Measurements from ENCODE around the gene RBKS. TPM values are rescaled to one million over a fixed set of nuclear protein-coding genes. Genes with fewer than 3 reads are reported as not detected.
"Not testable (repeated sequence)": the region's sequence is repeated elsewhere in the genome, so short reads cannot be mapped to it uniquely, and the experiment has no call there.

Gene RBKS
- total RNA-seq, 4 donors from 2014 or later: 1.6 to 5.4 (median 3.3) TPM

DNA sequence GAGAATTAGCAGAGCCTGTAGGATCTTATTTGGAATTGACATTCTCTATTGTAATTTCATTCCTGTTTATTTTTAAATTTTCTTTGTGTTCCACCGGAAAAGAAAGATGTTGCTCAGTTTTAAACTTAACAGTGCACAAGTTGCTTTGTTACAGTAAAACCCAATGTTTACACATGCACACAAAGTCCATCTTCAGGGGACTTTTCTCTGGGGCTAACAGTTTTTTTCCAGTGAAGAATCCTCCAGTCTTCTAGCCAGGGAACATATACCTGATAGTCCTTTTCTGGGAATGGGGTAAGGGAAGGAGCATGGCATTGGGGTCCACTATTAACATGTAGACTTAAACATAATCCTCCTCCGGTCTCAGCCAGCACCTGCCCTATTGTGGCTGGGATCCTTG lies 143.9 kb downstream of the RBKS start:
- Histone ChIP-seq H3K27me3 (no peaks in the 10 kb centered on the region), H3K36me3 (no peaks in the 10 kb centered on the region), H3K27ac (no peak overlapping the region), H3K4me3 (no peak overlapping the region), H3K4me1 (no peaks in the 10 kb centered on the region), H3K9me3 (no peaks in the 10 kb centered on the region)
- TF ChIP-seq CTCF (IDR thresholded peaks at IDR 0.05): no peak
- TF ChIP-seq POLR2A (IDR thresholded peaks at IDR 0.05): no peak
- intact Hi-C loops (cut with DNase I; ENCODE audit: low total_unique reads): no loop called here
- no peak for DNase-seq

GRCh38 chr2:27745494-27745893 lies 144.7 kb downstream of the RBKS start:
- intact Hi-C loops (cut with DNase I; ENCODE audit: low total_unique reads); H3K27ac ChIP-seq; H3K9me3 ChIP-seq; DNase-seq; H3K27me3 ChIP-seq; H3K4me3 ChIP-seq; H3K4me1 ChIP-seq; H3K36me3 ChIP-seq: not testable (repeated sequence)

DNA sequence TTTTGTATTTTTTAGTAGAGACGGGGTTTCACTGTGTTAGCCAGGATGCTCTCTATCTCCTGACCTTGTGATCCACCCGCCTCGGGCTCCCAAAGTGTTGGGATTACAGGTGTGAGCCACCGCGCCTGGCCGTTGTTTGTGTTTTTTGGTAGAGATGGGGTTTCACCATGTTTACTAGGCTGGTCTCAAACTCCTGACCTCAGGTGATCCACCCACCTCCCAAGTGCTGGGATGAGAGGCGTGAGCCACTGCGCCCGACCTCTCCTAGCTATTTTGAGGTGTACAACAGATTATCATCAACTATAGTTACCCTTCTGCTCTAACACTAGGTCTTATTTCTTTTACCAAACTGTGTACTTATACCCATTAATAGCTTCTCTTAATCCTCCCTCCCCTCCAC lies 147.6 kb downstream of the RBKS start:
- H3K9me3 ChIP-seq: no peaks in the 10 kb centered on the region
- no peak overlapping the region for H3K4me3 ChIP-seq
- H3K36me3 ChIP-seq: no peaks in the 10 kb centered on the region
- no peaks in the 10 kb centered on the region for H3K27me3 ChIP-seq
- no peak for TF ChIP-seq POLR2A (IDR thresholded peaks at IDR 0.05)
- no peak for TF ChIP-seq CTCF (IDR thresholded peaks at IDR 0.05)
- no peaks in the 10 kb centered on the region for H3K4me1 ChIP-seq
- H3K27ac ChIP-seq: no peak overlapping the region
- intact Hi-C loops (cut with DNase I; ENCODE audit: low total_unique reads): no loop called here
- no peak for DNase-seq

DNA sequence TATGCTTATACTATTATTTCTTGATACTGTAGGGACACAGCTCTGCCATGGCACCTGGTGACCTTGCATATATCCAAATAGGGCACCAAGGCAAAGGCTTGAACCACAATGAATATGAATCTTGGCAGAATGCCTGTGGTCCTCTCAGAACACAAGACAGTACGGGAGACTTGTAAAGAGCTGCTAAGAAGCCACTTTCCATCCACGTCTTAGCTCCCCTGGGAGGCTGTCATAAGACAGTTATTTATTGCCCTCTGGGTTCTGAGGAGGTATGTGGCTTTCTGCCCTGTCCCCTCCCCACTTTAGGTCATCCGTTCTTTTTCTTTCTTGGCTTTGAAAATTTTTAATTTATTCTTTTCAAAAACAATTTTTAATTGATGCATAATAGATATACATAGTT lies 148.5 kb downstream of the RBKS start:
- H3K4me3 ChIP-seq: no peak overlapping the region
- no peak for TF ChIP-seq CTCF (IDR thresholded peaks at IDR 0.05)
- no peaks in the 10 kb centered on the region for H3K36me3 ChIP-seq
- no peak overlapping the region for H3K27ac ChIP-seq
- intact Hi-C loops (cut with DNase I; ENCODE audit: low total_unique reads): no loop called here
- DNase-seq: no peak
- no peaks in the 10 kb centered on the region for H3K4me1 ChIP-seq
- H3K9me3 ChIP-seq: no peaks in the 10 kb centered on the region
- H3K27me3 ChIP-seq: no peaks in the 10 kb centered on the region

- Histone ChIP-seq H3K27ac (no peak overlapping the region), H3K4me3 (no peak overlapping the region), H3K36me3 (no peaks in the 10 kb centered on the region), H3K4me1 (no peaks in the 10 kb centered on the region), H3K9me3 (no peaks in the 10 kb centered on the region), H3K27me3 (no peaks in the 10 kb centered on the region)
- no peak for DNase-seq
- intact Hi-C loops (cut with DNase I; ENCODE audit: low total_unique reads): no loop called here
- no peak for TF ChIP-seq POLR2A (IDR thresholded peaks at IDR 0.05)
- no peak for TF ChIP-seq CTCF (IDR thresholded peaks at IDR 0.05)
These were observed 151.2 kb downstream of the RBKS start for GRCh38 chr2:27739058-27739373.

GRCh38 chr2:27738349-27739057 lies 151.7 kb downstream of the RBKS start:
- intact Hi-C loops (cut with DNase I; ENCODE audit: low total_unique reads): no loop called here
- Histone ChIP-seq H3K9me3 (no peaks in the 10 kb centered on the region), H3K36me3 (no peaks in the 10 kb centered on the region), H3K27me3 (no peaks in the 10 kb centered on the region), H3K4me1 (no peaks in the 10 kb centered on the region), H3K4me3 (no peak overlapping the region), H3K27ac (peak overlapping the region; percentile 36 to 47)
- TF ChIP-seq CTCF (IDR thresholded peaks at IDR 0.05) (no peak), POLR2A (IDR thresholded peaks at IDR 0.05) (no peak)
- no peak for DNase-seq
